DMS53 (cell line): Measurements from ENCODE around the gene RTTN.

ENCODE experiments used
- DNase-seq: peaks from one replicate; lab custom pipeline; 2025; lab: John Stamatoyannopoulos, UW

RTTN gene

GRCh38 chr18:69980982-69981804, 224.3 kb downstream of the RTTN start:
- DNase-seq = no peak

- no peak for DNase-seq
Observed at GRCh38 chr18:69980509-69980908, 225.0 kb downstream of the RTTN start.

- DNase-seq = no peak
Observed at GRCh38 chr18:69978732-69979715, 226.5 kb downstream of the RTTN start.

GRCh38 chr18:69975294-69975693, 230.2 kb downstream of the RTTN start:
- DNase-seq = peak; percentile 66

- peak; percentile 68 for DNase-seq
Observed at GRCh38 chr18:69974365-69974764, 231.1 kb downstream of the RTTN start.

- DNase-seq = no peak
Observed at GRCh38 chr18:69969491-69969890, 236.0 kb downstream of the RTTN start.

GRCh38 chr18:69968039-69968438, 237.4 kb downstream of the RTTN start:
- DNase-seq = no peak

- no peak for DNase-seq
Observed at GRCh38 chr18:69963196-69963595, 242.3 kb downstream of the RTTN start.

- no peak for DNase-seq
Observed at GRCh38 chr18:69961718-69962117, 243.8 kb downstream of the RTTN start.

- no peak for DNase-seq
Observed at GRCh38 chr18:69958422-69958821, 247.1 kb downstream of the RTTN start.

- no peak for DNase-seq
Observed at GRCh38 chr18:69957747-69958146, 247.7 kb downstream of the RTTN start.

GRCh38 chr18:69956665-69957620, 248.5 kb downstream of the RTTN start:
- DNase-seq = no peak

- no peak for DNase-seq
Observed at GRCh38 chr18:69956057-69956456, 249.4 kb downstream of the RTTN start.

GRCh38 chr18:69954719-69955480, 250.6 kb downstream of the RTTN start:
- DNase-seq = no peak

GRCh38 chr18:69953191-69953590, 252.3 kb downstream of the RTTN start:
- no peak for DNase-seq
